GM10248 (cell line): Measurements from ENCODE around the gene IMPA2.

Experiments used
- CTCF ChIA-PET: fragments of 300-600 bp; sonication (Branson Sonifier 250); formaldehyde crosslinking; extraction: SDS; loops from one replicate; lab custom pipeline; 2021; ENCODE audit warnings: antibody characterized with exemption; lab: Yijun Ruan, JAX
- POLR2A ChIA-PET: fragments of 350-650 bp; sonication (Branson Sonifier 250); formaldehyde crosslinking; extraction: SDS; loops from one replicate; lab custom pipeline; 2020; ENCODE audit warnings: antibody characterized with exemption; lab: Yijun Ruan, JAX
- DNase-seq: peaks from one replicate; pipeline ENCODE4 v3.0.0; 2012; ENCODE audit errors: extremely low spot score
- TF ChIP-seq, protein P1 (sequence below): IDR thresholded peaks from 2 replicates; pipeline ENCODE4 v1.5.1; 2012; ENCODE audit warnings: mild to moderate bottlenecking, low read depth; ENCODE audit errors: extremely low read depth, missing control alignments, control extremely low read depth

The IMPA2 gene

DNA sequence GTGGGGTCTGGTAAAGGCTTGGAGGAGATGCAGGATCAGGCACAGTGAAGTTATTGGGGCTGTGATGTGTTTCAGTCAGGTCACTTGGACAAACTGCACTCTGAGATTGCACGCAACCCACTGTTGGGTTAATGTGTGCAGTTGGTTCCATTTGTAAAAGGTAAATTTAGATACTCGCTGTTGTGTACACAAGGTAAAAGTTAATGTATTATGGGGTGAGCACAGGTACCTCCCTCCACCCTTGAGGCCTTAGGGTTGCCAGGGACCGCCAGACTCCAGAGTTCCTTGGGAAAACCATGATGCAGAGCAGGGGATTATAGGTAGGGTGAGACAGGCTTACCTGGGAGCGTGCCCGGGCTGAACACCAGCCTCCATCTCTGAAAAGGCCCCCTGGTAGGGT, 20.1 kb downstream of the IMPA2 start:
- no peak for DNase-seq
- CTCF ChIA-PET = interaction anchor here (1.3 to 1.4 kb wide), 3 partner anchors 11 to 268 kb away, joined by 4 to 5 read pairs (median 5); no protein-coding TSS in a partner anchor
- TF ChIP-seq, protein P1, sequence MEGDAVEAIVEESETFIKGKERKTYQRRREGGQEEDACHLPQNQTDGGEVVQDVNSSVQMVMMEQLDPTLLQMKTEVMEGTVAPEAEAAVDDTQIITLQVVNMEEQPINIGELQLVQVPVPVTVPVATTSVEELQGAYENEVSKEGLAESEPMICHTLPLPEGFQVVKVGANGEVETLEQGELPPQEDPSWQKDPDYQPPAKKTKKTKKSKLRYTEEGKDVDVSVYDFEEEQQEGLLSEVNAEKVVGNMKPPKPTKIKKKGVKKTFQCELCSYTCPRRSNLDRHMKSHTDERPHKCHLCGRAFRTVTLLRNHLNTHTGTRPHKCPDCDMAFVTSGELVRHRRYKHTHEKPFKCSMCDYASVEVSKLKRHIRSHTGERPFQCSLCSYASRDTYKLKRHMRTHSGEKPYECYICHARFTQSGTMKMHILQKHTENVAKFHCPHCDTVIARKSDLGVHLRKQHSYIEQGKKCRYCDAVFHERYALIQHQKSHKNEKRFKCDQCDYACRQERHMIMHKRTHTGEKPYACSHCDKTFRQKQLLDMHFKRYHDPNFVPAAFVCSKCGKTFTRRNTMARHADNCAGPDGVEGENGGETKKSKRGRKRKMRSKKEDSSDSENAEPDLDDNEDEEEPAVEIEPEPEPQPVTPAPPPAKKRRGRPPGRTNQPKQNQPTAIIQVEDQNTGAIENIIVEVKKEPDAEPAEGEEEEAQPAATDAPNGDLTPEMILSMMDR = no peak
- POLR2A ChIA-PET = no interaction called here

DNA sequence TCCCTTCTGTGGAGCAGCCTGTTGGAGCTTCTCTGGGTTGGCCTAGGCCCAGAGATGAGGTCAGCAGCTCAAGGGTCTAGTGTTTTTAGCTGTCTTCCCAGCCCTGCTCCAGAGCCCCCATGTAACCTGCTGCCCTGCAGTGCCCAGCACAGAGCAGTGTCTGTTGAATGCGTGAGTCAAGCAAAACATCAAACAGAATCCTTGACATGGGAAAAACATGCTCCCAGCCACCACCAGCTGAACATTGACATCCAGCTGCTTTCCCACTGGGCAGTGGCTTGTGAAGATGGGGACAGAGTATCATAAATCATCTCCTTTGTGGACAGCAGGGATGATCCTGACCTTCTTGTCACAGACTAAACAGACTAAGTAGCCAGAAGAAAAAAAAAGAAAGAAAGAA, 22.6 kb downstream of the IMPA2 start:
- TF ChIP-seq, protein P1 = no peak
- ChIA-PET CTCF (interaction anchor here (0.8 to 3.6 kb wide), 8 partner anchors 9 to 271 kb away, joined by 3 to 36 read pairs (median 3); no protein-coding TSS in a partner anchor), POLR2A (no interaction called here)
- no peak for DNase-seq

DNA sequence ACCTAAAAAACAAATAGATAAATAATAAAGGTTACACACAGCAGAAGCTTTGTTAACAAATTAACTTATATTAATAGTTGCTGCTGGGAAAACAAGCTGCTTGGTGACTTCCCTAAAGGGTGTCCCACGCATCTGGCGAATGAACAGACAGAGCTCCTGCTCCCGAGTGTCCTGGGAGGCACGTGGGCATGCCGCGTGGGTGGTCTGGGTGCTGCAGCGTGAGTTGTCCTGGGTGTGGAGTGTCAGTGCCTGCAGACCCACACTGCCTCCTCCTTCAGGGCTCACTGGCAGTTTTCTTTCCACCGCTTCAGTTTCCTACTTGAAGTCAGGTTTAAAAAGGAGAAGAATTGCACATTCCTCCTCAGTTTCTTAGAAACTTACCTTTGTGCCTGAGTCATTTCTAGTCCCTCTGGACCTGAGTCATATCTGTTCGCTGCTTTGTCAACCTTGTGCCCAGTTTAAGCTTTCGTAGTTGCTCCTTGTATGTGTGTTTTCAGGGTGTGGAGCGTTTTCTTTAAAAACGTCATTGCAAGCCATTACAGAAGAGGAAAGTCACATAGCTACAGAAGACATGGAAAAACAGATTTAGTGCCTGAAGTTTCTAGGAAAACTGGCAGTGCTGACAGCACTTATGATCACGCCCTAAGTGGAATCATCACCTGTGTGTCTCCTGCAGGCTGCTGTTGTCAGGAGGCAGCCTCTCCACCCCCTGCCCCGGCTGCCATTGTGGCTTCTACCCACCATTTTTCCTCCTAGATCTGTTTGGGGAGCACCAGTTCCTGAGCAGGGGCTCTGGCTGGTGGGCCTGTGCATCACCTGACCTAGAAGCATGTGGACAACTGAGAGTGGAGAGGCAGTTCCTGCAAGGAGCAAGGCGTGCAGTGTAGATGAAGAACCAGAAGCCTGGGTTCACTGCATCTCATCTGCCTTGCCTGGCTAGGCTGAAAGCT, 24.5 kb downstream of the IMPA2 start:
- ChIA-PET CTCF (interaction anchor here (1.1 to 3.6 kb wide), 3 partner anchors 11 to 314 kb away, joined by 3 to 36 read pairs (median 6); no protein-coding TSS in a partner anchor), POLR2A (no interaction called here)
- TF ChIP-seq, protein P1 = no peak
- DNase-seq = no peak

DNA sequence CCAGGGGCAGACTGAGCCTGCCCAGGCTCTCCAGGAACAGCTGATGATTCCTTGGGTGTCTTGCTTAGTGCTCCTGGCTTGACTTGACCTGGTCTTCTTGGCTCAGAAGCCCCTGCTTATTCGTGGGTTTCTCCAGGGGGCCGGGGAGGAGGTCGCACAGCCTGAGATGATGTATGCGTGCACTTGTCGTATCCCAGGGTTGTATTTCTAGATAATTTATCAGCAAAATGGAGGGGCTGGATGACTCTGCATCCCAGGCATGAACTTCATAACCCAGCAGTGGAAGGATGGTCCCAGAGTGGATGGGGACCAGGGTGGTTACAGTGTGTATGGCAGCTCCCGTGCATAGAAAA, 25.2 kb downstream of the IMPA2 start:
- POLR2A ChIA-PET = no interaction called here

DNA sequence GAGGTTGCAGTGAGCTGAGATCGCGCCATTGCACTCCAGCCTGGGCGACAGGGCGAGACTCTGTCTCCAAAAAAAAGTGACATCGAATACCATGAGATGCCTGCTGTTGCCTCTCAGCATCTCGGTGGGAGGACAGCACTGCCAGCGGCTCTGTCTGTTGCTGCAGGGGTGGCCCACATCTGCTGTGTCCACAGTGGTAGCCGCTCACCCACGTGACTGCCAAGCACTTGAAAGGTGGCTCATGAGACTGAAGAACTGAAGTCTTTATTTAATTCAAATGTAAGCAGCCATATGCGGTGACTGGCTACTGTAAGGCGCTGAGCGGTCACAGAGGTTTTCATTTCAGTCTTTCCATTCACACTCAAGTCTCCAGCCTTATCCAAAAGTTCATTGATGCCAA, 25.8 kb downstream of the IMPA2 start:
- no peak for DNase-seq
- ChIA-PET POLR2A (no interaction called here), CTCF (no interaction called here)
- TF ChIP-seq, protein P1 = no peak

More for the DNA sequence above, 25.2 kb downstream of the IMPA2 start:
- CTCF ChIA-PET = interaction anchor here (1.6 to 3.6 kb wide), 2 partner anchors 11 to 69 kb away, joined by 6 to 36 read pairs; no protein-coding TSS in a partner anchor
- DNase-seq = no peak
- TF ChIP-seq, protein P1 = no peak

DNA sequence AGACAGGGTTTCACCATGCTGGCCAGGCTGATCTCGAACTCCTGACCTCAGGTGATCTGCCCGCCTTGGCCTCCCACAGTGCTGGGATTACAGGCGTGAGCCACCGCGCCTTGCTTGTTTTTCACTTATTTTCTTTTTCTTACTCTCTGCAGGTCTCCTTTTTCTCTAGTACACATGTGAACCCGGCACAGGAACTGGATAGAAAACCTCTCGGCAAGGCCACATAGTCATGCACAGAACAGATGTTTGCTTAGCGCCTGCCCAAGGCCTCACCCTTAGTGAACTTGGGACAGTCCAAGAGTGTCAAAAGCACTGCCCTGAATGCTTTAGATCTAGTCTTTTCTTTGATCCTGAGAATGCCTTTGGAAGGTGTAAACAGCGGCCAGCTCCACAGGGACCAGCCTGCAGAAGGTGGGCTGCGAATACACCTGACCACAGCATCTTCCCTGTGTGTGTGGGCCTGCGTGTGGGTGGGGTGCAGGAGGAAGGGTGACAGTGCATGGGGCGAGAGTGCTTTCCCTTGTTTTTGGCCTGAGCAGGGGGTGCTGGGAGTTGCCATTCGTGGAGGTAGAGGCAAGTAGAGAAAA, 27.0 kb downstream of the IMPA2 start:
- CTCF ChIA-PET = interaction anchor here (1.4 kb wide), 1 partner anchor 70 kb away, joined by 6 read pairs; no protein-coding TSS in a partner anchor
- DNase-seq = no peak
- TF ChIP-seq, protein P1 = no peak
- POLR2A ChIA-PET = no interaction called here
